ENCODE results near the gene NDUFS7.

The NDUFS7 gene

GRCh38 chr19:1401889-1402217, 18.1 kb downstream of the NDUFS7 start:
- DNase-seq = no peak

GRCh38 chr19:1402411-1403070, 18.8 kb downstream of the NDUFS7 start:
- DNase-seq = no peak

GRCh38 chr19:1406774-1407527, 23.2 kb downstream of the NDUFS7 start:
- peak; percentile 98 for DNase-seq

DNA sequence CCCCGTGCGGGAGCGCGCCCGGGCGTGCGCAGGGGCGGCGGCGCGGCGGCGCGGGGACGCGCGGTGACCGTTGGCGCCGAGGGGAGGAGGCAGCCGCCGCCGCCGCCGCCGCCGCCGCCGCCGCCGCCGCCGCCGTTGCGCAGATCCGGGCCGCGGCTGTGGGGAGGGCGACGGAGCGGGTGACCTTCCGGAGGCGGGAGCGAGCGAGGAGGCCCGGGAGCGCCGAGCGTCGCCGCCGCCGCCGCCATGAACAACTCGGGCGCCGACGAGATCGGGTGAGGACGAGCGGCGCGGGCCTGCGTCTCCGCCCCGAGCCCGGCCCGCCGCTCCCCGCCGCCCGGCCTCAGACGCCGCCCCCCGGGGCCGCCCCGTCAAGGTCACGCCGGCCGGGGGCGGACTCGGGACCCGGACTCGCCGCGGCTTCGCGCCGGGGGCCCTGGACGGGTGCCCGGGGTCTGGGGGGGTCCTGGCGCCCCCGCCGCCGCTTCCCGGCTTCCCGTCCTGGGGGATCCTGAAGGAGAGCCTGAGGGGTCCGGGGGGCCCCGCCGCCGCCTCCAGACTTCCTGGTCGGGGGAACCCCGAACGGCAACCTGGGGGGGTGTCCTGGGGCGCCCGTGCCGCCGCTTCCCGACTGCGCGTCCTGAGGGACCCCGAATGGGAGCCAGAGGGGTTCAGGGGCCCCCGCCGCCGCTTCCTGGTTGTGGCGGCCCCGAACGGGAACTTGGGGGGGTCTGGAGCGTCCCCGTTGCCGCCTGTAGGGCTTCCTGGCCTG, 24.0 kb downstream of the NDUFS7 start, which contains the start of gene DAZAP1:
Gene DAZAP1, plus strand, starts transcription at position 59 of the 772 bp plus-strand sequence. Its CDS starts 188 bp downstream, at position 247.
- no peak for DNase-seq

- DNase-seq = no peak
Measured at GRCh38 chr19:1408300-1409203, 24.8 kb downstream of the NDUFS7 start.

DNA sequence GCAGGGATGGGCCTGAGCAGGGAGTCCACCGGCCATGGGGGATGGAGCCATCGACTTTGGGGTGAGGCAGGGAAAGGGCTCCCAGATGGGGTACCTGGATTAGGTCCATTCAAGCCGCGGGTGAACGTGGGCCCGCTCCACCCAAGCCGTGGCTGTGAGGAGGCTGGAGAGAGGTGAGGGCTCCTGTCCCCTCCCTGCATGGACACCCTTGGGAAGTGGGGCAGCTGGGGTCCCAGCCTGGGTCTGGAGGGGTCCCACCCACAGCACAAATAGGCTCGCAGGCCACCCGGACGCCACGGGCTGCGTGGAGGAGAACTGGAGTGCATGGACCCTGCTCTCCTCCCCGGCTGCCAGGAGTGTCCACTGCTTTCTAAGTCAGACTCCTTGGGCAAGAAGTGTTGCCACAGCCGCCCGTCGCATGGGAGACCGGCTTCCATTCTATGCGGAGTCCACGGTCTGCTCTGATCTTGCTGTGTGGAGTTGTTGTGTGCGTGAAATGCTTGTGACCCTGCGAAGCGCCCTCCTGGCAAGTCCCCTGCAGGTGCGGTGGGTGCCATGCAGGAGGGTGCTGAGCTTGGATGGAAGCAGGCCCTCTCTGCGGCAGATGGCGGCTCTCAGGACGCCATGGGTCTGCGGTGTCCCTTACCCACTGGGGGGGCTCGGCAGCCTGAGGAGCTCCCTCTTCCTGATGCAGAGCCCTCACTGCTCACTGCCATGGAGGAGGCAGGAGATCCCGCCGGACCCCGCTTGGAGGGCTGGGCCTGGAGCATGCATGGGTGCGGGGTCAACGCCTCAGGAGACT, 25.7 kb downstream of the NDUFS7 start:
- no peak for DNase-seq

GRCh38 chr19:1410136-1410786, 26.6 kb downstream of the NDUFS7 start:
- DNase-seq = no peak

DNA sequence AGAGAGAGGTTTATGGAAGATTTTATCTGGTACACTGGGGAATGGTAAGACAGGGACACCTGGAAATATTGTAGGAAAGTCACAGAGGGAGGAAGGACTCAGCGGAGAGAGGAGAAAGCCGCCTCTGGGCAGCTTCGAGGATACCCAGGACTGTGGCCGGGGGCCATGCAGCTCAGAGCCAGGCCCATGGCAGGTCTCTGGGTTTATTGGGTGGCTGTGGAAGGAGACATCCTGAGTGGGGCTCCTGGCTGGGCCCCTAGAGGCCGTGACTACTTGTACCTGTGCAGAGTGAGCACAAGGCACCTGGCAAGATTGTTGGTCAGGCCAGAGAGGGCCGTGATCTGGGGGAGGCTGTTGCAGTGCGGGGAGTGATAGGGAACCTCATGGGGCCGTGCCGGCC, 27.1 kb downstream of the NDUFS7 start:
- DNase-seq = no peak

DNA sequence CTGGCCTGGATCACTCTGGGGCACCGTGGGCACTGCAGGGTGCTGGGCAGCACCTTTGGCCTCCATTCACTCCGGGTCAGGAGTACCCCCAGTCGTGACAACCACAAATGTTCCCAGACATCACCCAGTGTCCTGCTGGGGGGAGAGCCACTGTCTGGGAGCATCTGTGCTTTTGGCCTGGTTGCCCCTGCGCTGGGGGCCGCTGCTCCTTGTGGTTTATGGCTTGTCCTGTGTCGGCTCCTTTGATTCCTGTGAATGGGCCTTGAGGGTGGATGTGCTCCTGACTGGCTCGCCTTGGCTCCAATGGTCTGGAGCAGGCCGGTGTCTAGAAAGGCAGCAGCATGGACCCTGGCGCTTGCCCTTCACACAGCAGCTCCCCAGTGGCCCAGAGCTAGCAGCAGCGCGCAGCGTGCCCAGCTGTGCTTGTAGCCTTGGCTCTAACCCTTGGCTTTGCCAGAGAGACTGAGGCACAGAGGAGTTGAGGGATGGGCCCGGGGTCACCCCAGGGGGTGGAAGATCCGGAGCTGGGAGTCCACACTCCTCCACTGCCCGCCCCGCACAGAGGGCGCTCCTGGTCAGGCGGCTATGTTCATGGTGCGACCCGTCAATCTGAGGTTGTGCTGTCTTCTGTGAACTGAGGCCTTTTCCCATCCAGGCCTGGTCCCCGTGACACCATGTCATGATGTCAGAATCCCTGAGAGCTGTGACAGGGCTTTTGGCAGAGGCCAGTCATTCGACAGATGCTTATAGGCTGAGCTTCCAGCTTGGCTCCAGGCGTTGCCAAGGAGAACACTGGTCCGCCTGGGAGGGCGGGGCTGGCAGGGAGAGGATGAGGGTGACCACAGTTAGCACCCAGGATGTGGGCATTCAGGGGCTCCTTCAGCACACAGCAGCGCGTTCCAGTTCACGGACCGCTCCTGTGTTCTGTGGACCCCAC, 27.8 kb downstream of the NDUFS7 start:
- DNase-seq = no peak

GRCh38 chr19:1412323-1412923, 28.7 kb downstream of the NDUFS7 start:
- DNase-seq = no peak

DNA sequence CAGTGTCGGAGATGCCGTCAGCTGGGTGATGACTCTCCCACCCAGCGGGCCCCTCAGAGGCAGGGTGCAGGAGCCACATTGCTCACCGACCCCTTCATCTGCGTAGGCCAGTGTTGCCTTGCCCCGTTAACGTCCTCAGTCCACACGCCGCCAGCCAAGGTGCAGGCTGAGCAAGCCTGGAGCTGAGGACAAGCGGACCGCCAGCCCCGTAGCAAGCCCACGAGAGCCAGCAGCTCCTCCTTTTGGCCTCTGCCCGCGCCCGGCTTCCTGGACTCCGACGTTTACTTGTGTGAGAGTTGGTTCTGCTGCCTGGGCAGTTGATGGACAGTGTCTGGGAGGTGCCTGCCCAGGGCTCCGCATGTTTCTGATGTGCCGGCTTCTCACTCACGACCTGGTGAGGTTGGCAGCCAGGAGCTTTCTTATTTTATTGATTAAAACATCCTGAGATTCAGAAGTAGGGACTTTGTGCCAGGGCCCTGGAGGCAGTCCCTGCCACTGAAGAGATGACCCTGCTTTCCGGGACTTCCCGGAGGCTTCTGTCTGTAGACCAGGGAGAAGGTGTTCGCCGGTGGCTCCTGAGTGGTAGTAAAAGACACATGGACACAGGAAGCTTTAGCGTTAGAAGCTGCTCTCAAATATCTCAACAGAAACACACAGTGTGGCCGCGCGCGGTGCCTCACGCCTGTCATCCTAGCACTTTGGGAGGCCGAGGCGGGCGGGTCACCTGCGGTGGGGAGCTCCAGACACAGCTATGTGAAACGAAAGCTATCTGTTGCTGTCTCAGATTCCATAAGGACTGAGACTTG, 29.5 kb downstream of the NDUFS7 start:
- DNase-seq = no peak

GRCh38 chr19:1416014-1416841, 32.5 kb downstream of the NDUFS7 start:
- DNase-seq = no peak

- no peak for DNase-seq
Measured at GRCh38 chr19:1417145-1417544, 33.4 kb downstream of the NDUFS7 start.

- DNase-seq = no peak
Measured at GRCh38 chr19:1417681-1418495, 34.2 kb downstream of the NDUFS7 start.

- DNase-seq = no peak
Measured at GRCh38 chr19:1418496-1418775, 34.7 kb downstream of the NDUFS7 start.

DNA sequence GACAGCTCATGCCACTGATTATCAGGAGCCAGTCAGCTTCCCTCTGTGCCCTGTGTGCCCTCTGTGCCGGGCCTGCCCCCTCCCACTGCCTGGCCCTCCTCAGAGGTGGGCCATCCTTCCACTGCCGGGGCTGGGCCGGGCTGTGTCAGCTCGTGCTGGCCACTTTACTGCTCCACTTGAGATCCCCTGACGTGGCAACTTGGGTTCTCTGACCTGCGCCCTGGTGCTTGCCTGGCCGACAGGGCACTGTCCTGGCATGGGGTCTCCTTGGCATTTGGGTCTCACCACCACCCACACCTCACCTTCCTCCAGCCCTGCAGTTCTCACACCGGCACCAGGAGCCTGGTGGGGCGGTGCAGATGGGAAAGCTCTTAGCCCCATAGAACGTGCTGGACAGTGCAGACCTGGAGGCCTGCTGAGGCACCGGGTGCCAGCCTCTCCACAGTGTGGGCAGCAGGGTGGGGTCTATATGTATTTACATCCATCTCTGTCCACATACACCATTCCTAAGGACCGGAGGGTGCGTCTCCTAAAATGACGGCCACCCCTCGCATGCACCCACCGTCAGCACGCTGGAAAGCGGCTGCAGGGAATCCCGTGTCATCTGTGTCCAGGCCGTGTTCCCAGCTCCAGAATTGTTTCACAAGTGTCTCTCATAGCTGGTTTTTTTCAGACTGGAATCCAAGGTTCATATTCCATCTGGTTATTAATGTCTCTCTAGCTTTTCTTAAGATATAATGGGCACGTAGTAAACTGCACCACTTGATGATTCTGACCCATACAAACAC, 35.4 kb downstream of the NDUFS7 start:
- DNase-seq = no peak
